H9 (cell line): Measurements from ENCODE around the gene UGT1A7. TPM values are rescaled to one million over a fixed set of nuclear protein-coding genes. Genes with fewer than 3 reads are reported as not detected.

Source experiments
- DNase-seq: peaks from one replicate; pipeline ENCODE4 v3.0.0-alpha.2; 2017
- H2AFZ ChIP-seq: one replicate; pipeline ENCODE4 v1.6.1; 2013; ENCODE audit warnings: mild to moderate bottlenecking, low read length, control low read depth, moderate library complexity
- H2AK5ac ChIP-seq: 2 replicates; pipeline ENCODE4 v1.6.1; 2013; ENCODE audit warnings: low read length, control low read depth, mixed read lengths; ENCODE audit not compliant: insufficient read length
- H2BK120ac ChIP-seq: one replicate; pipeline ENCODE4 v1.6.1; 2013; ENCODE audit warnings: low read depth, mild to moderate bottlenecking, low read length, control low read depth, inconsistent platforms; ENCODE audit not compliant: poor library complexity, severe bottlenecking
- H2BK12ac ChIP-seq: 2 replicates; pipeline ENCODE4 v1.6.1; 2013; ENCODE audit warnings: low read length, control low read depth, mixed read lengths, low read depth; ENCODE audit not compliant: insufficient read length
- H2BK15ac ChIP-seq: 2 replicates; pipeline ENCODE4 v1.6.1; 2013; ENCODE audit warnings: low read depth, low read length, control low read depth
- H2BK20ac ChIP-seq: one replicate; pipeline ENCODE4 v1.6.1; 2013; ENCODE audit warnings: low read depth, mild to moderate bottlenecking, low read length, control low read depth, inconsistent platforms; ENCODE audit not compliant: poor library complexity, severe bottlenecking
- H2BK5ac ChIP-seq: 2 replicates; pipeline ENCODE4 v1.6.1; 2013; ENCODE audit warnings: low read length, control low read depth, mixed read lengths; ENCODE audit not compliant: insufficient read length
- H3K14ac ChIP-seq: 2 replicates; pipeline ENCODE4 v1.6.1; 2013; ENCODE audit warnings: low read length, control low read depth; ENCODE audit not compliant: insufficient read depth
- H3K18ac ChIP-seq: 2 replicates; pipeline ENCODE4 v1.6.1; 2013; ENCODE audit warnings: low read depth, mild to moderate bottlenecking, mixed read lengths, low read length, control low read depth; ENCODE audit not compliant: insufficient read length
- H3K23ac ChIP-seq: 2 replicates; pipeline ENCODE4 v1.6.1; 2013; ENCODE audit warnings: low read length, control low read depth, mixed read lengths, low read depth; ENCODE audit not compliant: insufficient read length
- H3K23me2 ChIP-seq: 2 replicates; pipeline ENCODE4 v1.6.1; 2013; ENCODE audit warnings: low read depth, mild to moderate bottlenecking, mixed read lengths, low read length, control low read depth; ENCODE audit not compliant: insufficient read length, poor library complexity, severe bottlenecking
- H3K27ac ChIP-seq: 2 replicates; pipeline ENCODE4 v1.5.1; 2013; ENCODE audit warnings: low read length, control low read depth, mixed read lengths, low read depth; ENCODE audit not compliant: insufficient read length
- H3K27me3 ChIP-seq: 2 replicates; pipeline ENCODE4 v1.6.1; 2013; ENCODE audit warnings: low read length, control low read depth, inconsistent platforms; ENCODE audit not compliant: insufficient read depth
- H3K4ac ChIP-seq: 2 replicates; pipeline ENCODE4 v1.6.1; 2013; ENCODE audit warnings: low read depth, mild to moderate bottlenecking, control low read depth, inconsistent platforms, low read length, moderate library complexity
- H3K4me1 ChIP-seq: 2 replicates; pipeline ENCODE4 v1.6.1; 2013; ENCODE audit warnings: low read length, control low read depth, inconsistent platforms; ENCODE audit not compliant: insufficient read depth
- H3K4me2 ChIP-seq: 2 replicates; pipeline ENCODE4 v1.6.1; 2013; ENCODE audit warnings: low read length, control low read depth, mixed read lengths; ENCODE audit not compliant: insufficient read length, insufficient read depth
- H3K56ac ChIP-seq: 2 replicates; pipeline ENCODE4 v1.6.1; 2013; ENCODE audit warnings: low read depth, mild to moderate bottlenecking, mixed read lengths, low read length, control low read depth; ENCODE audit not compliant: insufficient read length
- H3K79me1 ChIP-seq: 2 replicates; pipeline ENCODE4 v1.6.1; 2013; ENCODE audit warnings: low read depth, mild to moderate bottlenecking, moderate library complexity, low read length, control low read depth, inconsistent platforms; ENCODE audit not compliant: insufficient read depth, poor library complexity, severe bottlenecking
- H3K79me2 ChIP-seq: 2 replicates; pipeline ENCODE4 v1.6.1; 2013; ENCODE audit warnings: low read length, control low read depth, inconsistent platforms; ENCODE audit not compliant: insufficient read depth
- H3K9ac ChIP-seq: 2 replicates; pipeline ENCODE4 v1.6.1; 2013; ENCODE audit warnings: low read length, control low read depth, mixed read lengths; ENCODE audit not compliant: insufficient read length; ENCODE audit errors: extremely low read depth
- H3K9me3 ChIP-seq: one replicate; pipeline ENCODE4 v1.6.1; 2013; ENCODE audit warnings: low read depth, low read length, inconsistent platforms; ENCODE audit not compliant: control insufficient read depth
- H3T11ph ChIP-seq: one replicate; pipeline ENCODE4 v1.6.1; 2013; ENCODE audit warnings: mild to moderate bottlenecking, low read length, control low read depth, inconsistent platforms
- H4K20me1 ChIP-seq: one replicate; pipeline ENCODE4 v1.6.1; 2013; ENCODE audit not compliant: control insufficient read depth, insufficient read length, insufficient read depth
- H4K5ac ChIP-seq: 2 replicates; pipeline ENCODE4 v1.6.1; 2013; ENCODE audit warnings: low read depth, mild to moderate bottlenecking, mixed read lengths, low read length, control low read depth; ENCODE audit not compliant: insufficient read length
- H4K8ac ChIP-seq: replicated peaks from 2 replicates; pipeline ENCODE4 v1.6.1; 2013; ENCODE audit warnings: low read length, control low read depth, mixed read lengths, low read depth; ENCODE audit not compliant: insufficient read length
- H4K91ac ChIP-seq: 2 replicates; pipeline ENCODE4 v1.6.1; 2013; ENCODE audit warnings: low read depth, mild to moderate bottlenecking, moderate library complexity, mixed read lengths, low read length, control low read depth; ENCODE audit not compliant: insufficient read length
- H3K27ac Mint-ChIP-seq, 3 experiments: 2 replicates in 2 of 3; 3 replicates in 1 of 3; pipeline ENCODE4 v1.8.0; 2020 to 2021; ENCODE audit warnings: mixed read lengths in 3 of 3, mild to moderate bottlenecking in 1 of 3, moderate library complexity in 1 of 3
- H3K27me3 Mint-ChIP-seq: 2 replicates; pipeline ENCODE4 v1.8.0; 2021; ENCODE audit warnings: low read depth, mild to moderate bottlenecking, moderate library complexity, mixed read lengths
- H3K36me3 Mint-ChIP-seq, 3 experiments: 2 replicates in 2 of 3; 3 replicates in 1 of 3; pipeline ENCODE4 v1.8.0; 2020 to 2021; ENCODE audit warnings: low read depth in 3 of 3, mixed read lengths in 3 of 3; ENCODE audit not compliant: insufficient read depth in 1 of 3
- H3K4me1 Mint-ChIP-seq, 2 experiments: 2 replicates each; pipeline ENCODE4 v1.8.0; 2020; ENCODE audit warnings: mixed read lengths in 2 of 2
- H3K4me3 Mint-ChIP-seq, 2 experiments: 2 replicates in 1 of 2; 3 replicates in 1 of 2; pipeline ENCODE4 v1.8.0; 2020 to 2021; ENCODE audit warnings: mild to moderate bottlenecking in 2 of 2, mixed read lengths in 2 of 2, moderate library complexity in 1 of 2
- H3K9me3 Mint-ChIP-seq, 2 experiments: 2 replicates in 1 of 2; 3 replicates in 1 of 2; pipeline ENCODE4 v1.8.0; 2020; ENCODE audit warnings: mild to moderate bottlenecking in 2 of 2, mixed read lengths in 2 of 2, moderate library complexity in 1 of 2
- CTCF ChIP-seq: fragments of 200-600 bp; sonication (generic); conservative IDR thresholded peaks from 3 replicates; pipeline ENCODE4 v1.8.0; 2021; ENCODE audit warnings: antibody characterized with exemption, mild to moderate bottlenecking
- WGBS: extraction: QIAGEN DNeasy Blood & Tissue Kit; methylation state at CpG from one replicate; pipeline ENCODE4 v1.1.7; 2013; ENCODE audit warnings: missing lambda C conversion rate, low lambda C conversion rate, mixed read lengths; ENCODE audit not compliant: insufficient read length; ENCODE audit errors: extremely low coverage; 5-methylcytosine and 5-hydroxymethylcytosine counted together
- total RNA-seq: library from RNA; stranded (reverse); gene quantifications from 2 replicates; pipeline ENCODE4 v1.2.1, GENCODE V29; 2021

Gene UGT1A7
- total RNA-seq, 1 experiment from 2014 or later, result not detected

GRCh38 chr2:233791883-233792329, 110.2 kb downstream of the UGT1A7 start:
- Mint-ChIP-seq H3K9me3 (peaks cover 0 to 3% of the 10 kb centered on the region in 2 experiments; a peak in 1 of 5 replicates), H3K4me1 (no peaks in the 10 kb centered on the region), H3K27ac (no peak overlapping the region), H3K27me3 (peaks cover 10% of the 10 kb centered on the region), H3K4me3 (no peak overlapping the region), H3K36me3 (no peaks in the 10 kb centered on the region; a peak in 1 of 7 replicates)
- Histone ChIP-seq H3K27me3 (no peaks in the 10 kb centered on the region), H3K79me2 (no peaks in the 10 kb centered on the region), H2AK5ac (no peak overlapping the region), H4K8ac (no peak overlapping the region), H3K23ac (no peak overlapping the region), H3T11ph (no peak overlapping the region), H3K4me2 (no peak overlapping the region), H2BK5ac (no peak overlapping the region), H3K14ac (no peak overlapping the region), H2BK15ac (no peak overlapping the region), H4K20me1 (no peaks in the 10 kb centered on the region), H3K4me1 (no peaks in the 10 kb centered on the region), H2BK20ac (no peak overlapping the region), H4K5ac (no peak overlapping the region), H3K18ac (no peak overlapping the region), H2BK12ac (no peak overlapping the region), H3K27ac (no peak overlapping the region), H3K79me1 (no peaks in the 10 kb centered on the region), H3K9ac (no peak overlapping the region), H3K56ac (no peak overlapping the region), H2BK120ac (no peak overlapping the region), H3K4ac (no peak overlapping the region), H2AFZ (no peak overlapping the region), H4K91ac (no peak overlapping the region), H3K9me3 (no peaks in the 10 kb centered on the region), H3K23me2 (no peaks in the 10 kb centered on the region)
- no CpG with 5 or more reads among the region's 9 CpGs for WGBS
- no peak for TF ChIP-seq CTCF
- DNase-seq, result no peak
